ENCODE measurements around the gene TXLNG. TPM values are rescaled to one million over a fixed set of nuclear protein-coding genes. Genes with fewer than 3 reads are reported as not detected.

Gene TXLNG
- total RNA-seq, 1 donor from 2014 or later, result 13.1 TPM

DNA sequence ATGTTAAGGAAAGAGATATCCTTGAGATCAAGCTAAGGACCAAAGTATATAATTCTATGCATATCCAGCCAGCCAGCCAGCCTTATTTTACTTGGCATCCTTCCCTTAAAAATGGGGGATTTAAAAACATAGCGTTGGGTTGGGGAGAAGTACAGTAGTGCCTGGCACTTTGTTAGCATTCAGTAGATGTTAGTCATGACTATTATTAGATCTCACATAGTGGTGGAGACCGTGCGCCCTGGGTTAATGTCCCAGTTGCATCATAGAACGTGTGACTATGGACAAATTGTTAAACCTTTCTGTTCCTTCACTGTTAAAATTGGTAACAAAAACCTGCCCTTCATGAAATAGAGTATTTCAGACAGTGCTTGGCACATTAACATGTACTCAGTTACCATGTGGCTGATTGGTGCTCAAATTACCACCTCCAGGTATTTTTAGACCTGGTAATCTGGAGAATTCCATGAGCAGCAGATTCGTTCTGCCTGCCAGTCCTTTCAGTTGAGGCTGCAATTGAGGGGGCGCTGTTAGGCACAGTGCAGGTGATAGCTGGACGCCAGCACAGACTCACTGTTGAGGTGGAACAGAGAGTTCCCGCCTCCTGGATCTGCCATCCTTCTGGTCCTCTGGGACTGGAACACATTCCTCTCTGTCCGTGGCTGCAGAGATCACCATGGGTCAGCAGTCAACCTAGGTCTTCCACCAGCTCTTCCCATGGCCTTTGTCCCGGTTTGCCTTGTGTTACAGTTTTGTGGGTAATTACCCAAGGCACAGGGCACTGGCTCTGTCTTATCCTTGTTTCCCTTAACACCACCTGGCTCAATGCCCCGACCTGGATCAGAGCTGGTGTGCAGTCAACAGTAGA lies 52.2 kb downstream of the TXLNG start:
- DNase-seq (no peak), ATAC-seq (ENCODE audit: low read depth) (no peak)
- Mint-ChIP-seq H3K27ac (no peak overlapping the region), H3K9me3 (no peaks in the 10 kb centered on the region), H3K4me1 (no peaks in the 10 kb centered on the region), H3K4me3 (no peak overlapping the region), H3K27me3 (no peaks in the 10 kb centered on the region), H3K36me3 (ENCODE audit: low read depth) (peaks cover 67% of the 10 kb centered on the region)
- POLR2A ChIA-PET, result no interaction called here
- intact Hi-C loops (cut with micrococcal nuclease), result no loop called here
- TF ChIP-seq, protein P1, sequence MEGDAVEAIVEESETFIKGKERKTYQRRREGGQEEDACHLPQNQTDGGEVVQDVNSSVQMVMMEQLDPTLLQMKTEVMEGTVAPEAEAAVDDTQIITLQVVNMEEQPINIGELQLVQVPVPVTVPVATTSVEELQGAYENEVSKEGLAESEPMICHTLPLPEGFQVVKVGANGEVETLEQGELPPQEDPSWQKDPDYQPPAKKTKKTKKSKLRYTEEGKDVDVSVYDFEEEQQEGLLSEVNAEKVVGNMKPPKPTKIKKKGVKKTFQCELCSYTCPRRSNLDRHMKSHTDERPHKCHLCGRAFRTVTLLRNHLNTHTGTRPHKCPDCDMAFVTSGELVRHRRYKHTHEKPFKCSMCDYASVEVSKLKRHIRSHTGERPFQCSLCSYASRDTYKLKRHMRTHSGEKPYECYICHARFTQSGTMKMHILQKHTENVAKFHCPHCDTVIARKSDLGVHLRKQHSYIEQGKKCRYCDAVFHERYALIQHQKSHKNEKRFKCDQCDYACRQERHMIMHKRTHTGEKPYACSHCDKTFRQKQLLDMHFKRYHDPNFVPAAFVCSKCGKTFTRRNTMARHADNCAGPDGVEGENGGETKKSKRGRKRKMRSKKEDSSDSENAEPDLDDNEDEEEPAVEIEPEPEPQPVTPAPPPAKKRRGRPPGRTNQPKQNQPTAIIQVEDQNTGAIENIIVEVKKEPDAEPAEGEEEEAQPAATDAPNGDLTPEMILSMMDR (IDR thresholded peaks at IDR 0.05), result no peak
- CTCF ChIA-PET, result interaction anchor here (1.4 kb wide), 1 partner anchor 54 kb away, joined by 3 read pairs; no protein-coding TSS in a partner anchor

DNA sequence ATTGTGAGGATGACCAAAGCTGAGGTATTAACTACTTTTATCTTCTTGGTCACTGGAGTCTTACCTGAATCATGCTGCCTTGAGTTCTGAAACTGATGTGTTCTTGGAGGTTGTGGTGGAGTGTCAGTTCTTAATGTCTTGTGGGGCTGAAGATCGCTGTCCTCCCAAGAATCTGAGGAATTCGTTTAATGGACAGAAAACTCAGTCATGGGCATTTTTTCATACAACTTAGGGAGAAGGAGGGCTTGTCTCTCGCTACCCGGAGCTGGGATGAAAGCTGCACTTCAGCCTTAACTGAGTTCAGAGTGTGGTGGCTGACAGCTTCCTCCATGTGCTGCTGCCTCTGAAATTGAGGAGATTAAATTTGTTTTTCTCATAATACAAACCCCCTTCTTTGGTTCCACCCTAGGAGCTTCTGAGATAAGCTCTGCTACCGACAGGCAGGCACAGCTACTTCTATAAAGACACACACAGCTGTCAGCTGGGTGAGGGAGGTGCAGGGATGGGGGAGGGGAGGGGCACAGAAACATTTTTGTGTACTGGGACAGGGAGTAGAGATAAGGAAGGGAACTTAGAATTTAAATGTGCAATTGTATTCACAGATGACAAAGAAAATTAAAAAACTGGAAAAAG lies 53.1 kb downstream of the TXLNG start:
- DNase-seq, result no peak
- CTCF ChIA-PET, result no interaction called here

DNA sequence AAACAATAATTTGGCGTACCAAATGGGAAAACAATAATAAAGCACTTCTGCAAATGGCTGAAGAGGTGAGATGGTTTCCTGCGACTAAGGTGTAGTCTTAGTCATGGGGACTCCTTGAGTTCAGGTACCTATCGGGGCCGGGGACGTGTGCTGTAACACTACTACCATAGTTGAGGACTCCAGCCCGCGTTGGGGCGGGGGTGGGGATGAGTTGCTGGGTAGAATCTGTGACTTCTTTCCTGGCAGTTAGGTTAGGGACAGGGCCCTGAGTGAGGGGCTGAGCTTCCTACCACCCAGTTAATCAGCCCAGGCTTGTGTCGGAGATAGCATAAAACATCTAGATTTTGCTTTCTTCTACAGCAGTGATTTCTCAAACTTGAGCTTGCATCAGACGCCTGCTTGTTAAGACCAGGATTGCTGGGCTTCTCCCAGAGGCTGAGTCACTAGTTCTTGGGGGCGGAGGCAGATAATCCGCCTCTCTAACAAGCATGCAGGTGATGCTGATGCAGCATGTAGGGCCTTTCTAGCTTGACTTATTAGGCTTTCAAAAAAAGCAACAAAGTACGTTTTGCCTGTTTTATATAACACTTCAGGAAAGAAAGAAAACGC lies 53.7 kb downstream of the TXLNG start:
- Mint-ChIP-seq H3K36me3 (ENCODE audit: low read depth) (peaks cover 69% of the 10 kb centered on the region), H3K4me1 (no peaks in the 10 kb centered on the region), H3K4me3 (no peak overlapping the region), H3K27ac (no peak overlapping the region), H3K9me3 (no peaks in the 10 kb centered on the region), H3K27me3 (no peaks in the 10 kb centered on the region)
- POLR2A ChIA-PET, result no interaction called here
- intact Hi-C loops (cut with micrococcal nuclease), result no loop called here
- DNase-seq, result no peak
- ATAC-seq (ENCODE audit: low read depth), result no peak
- TF ChIP-seq, protein P1 (IDR thresholded peaks at IDR 0.05), result no peak
- CTCF ChIA-PET, result no interaction called here

More for the DNA sequence above, 53.1 kb downstream of the TXLNG start:
- intact Hi-C loops (cut with micrococcal nuclease), result no loop called here
- Mint-ChIP-seq H3K9me3 (no peaks in the 10 kb centered on the region), H3K27me3 (no peaks in the 10 kb centered on the region), H3K27ac (no peak overlapping the region), H3K36me3 (ENCODE audit: low read depth) (peaks cover 64% of the 10 kb centered on the region), H3K4me3 (no peak overlapping the region), H3K4me1 (no peaks in the 10 kb centered on the region)
- ATAC-seq (ENCODE audit: low read depth), result no peak
- TF ChIP-seq, protein P1 (IDR thresholded peaks at IDR 0.05), result no peak
- POLR2A ChIA-PET, result no interaction called here

DNA sequence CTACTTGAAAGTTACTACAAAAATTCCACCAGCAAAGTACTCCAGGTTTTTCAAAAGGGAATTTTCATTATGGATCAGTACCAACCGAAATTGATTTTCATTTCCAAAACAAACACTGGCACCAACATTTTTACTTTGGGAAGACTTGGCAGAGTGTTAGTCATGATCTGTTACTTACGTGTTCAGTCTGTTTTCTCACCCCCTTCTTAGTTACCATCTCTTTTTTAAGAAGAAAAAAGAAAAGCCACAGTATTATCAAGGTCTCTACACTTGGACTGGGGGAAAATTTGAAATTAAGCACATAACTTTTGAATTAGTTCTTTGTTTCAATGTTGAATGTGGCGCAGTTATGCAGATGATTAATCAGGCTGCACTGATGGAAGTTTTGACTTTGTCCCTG lies 56.4 kb downstream of the TXLNG start:
- TF ChIP-seq, protein P1 (IDR thresholded peaks at IDR 0.05), result no peak
- no peak for ATAC-seq (ENCODE audit: low read depth)
- Mint-ChIP-seq H3K27me3 (no peaks in the 10 kb centered on the region), H3K4me3 (no peak overlapping the region), H3K4me1 (no peaks in the 10 kb centered on the region), H3K27ac (no peak overlapping the region), H3K9me3 (no peaks in the 10 kb centered on the region), H3K36me3 (ENCODE audit: low read depth) (peaks cover 64% of the 10 kb centered on the region)
- POLR2A ChIA-PET, result interaction anchor here (0.8 kb wide), 1 partner anchor 16 kb away, joined by 5 read pairs; no protein-coding TSS in a partner anchor
- intact Hi-C loops (cut with micrococcal nuclease), result no loop called here
- no peak for DNase-seq
- CTCF ChIA-PET, result no interaction called here
